HG02970 (cell line): ENCODE results near the gene LLGL1.

ENCODE experiments used
- ATAC-seq: cut with Tn5 transposase; IDR thresholded peaks from one replicate; pipeline ENCODE4 v1.9.1; 2021; ENCODE audit warnings: mild to moderate bottlenecking, moderate library complexity, moderate number of reproducible peaks; ENCODE audit not compliant: unreplicated experiment, low FRiP score

The LLGL1 gene

GRCh38 chr17:18250259-18250658, 24.8 kb downstream of the LLGL1 start:
- no peak for ATAC-seq

GRCh38 chr17:18250708-18251107, 25.3 kb downstream of the LLGL1 start:
- ATAC-seq, result no peak

- ATAC-seq, result no peak
These were observed 25.8 kb downstream of the LLGL1 start for GRCh38 chr17:18251204-18251603.

- ATAC-seq, result no peak
These were observed 26.7 kb downstream of the LLGL1 start for GRCh38 chr17:18252160-18252559.

- ATAC-seq, result no peak
These were observed 27.9 kb downstream of the LLGL1 start for GRCh38 chr17:18253187-18253884.

GRCh38 chr17:18253947-18254821, 28.7 kb downstream of the LLGL1 start:
- ATAC-seq, result no peak

GRCh38 chr17:18254888-18255649, 29.6 kb downstream of the LLGL1 start:
- ATAC-seq, result no peak

GRCh38 chr17:18256351-18256750, 30.9 kb downstream of the LLGL1 start:
- no peak for ATAC-seq

- ATAC-seq, result no peak
These were observed 31.3 kb downstream of the LLGL1 start for GRCh38 chr17:18256776-18257175.

- no peak for ATAC-seq
These were observed 32.0 kb downstream of the LLGL1 start for GRCh38 chr17:18257268-18257981.

GRCh38 chr17:18257982-18258355, 32.5 kb downstream of the LLGL1 start:
- no peak for ATAC-seq

- ATAC-seq, result no peak
These were observed 33.1 kb downstream of the LLGL1 start, which contains the start of gene FLII for GRCh38 chr17:18258356-18259038. Gene FLII (minus strand): TSS chr17:18258738. CDS start chr17:18258690, 48 bp downstream.

GRCh38 chr17:18259621-18260331, 34.3 kb downstream of the LLGL1 start:
- ATAC-seq, result no peak

- peak; percentile 68 for ATAC-seq
These were observed 35.1 kb downstream of the LLGL1 start, which contains the start of gene MIEF2 for GRCh38 chr17:18260332-18261145. Gene MIEF2 (plus strand): TSS chr17:18260662. CDS start chr17:18262721, 2,059 bp downstream.

GRCh38 chr17:18261146-18261515, 35.7 kb downstream of the LLGL1 start:
- no peak for ATAC-seq

- no peak for ATAC-seq
These were observed 36.2 kb downstream of the LLGL1 start for GRCh38 chr17:18261659-18262058.

- no peak for ATAC-seq
These were observed 36.7 kb downstream of the LLGL1 start for GRCh38 chr17:18262111-18262510.

GRCh38 chr17:18262641-18263040, 37.2 kb downstream of the LLGL1 start:
- ATAC-seq, result no peak
